Activated CD8-positive, alpha-beta T cell treated with anti-CD3 and anti-CD28 coated beads for 36 hours (primary cell): ENCODE measurements around the gene METTL3. TPM values are rescaled to one million over a fixed set of nuclear protein-coding genes. Genes with fewer than 3 reads are reported as not detected.

Experiments
- ATAC-seq: fragments of 200-7000 bp; cut with Tn5 transposase; one replicate; pipeline ENCODE4 v1.10.0; 2021; ENCODE audit warnings: mild to moderate bottlenecking, moderate library complexity
- CTCF ChIA-PET: fragments of 350-600 bp; sonication (Branson Sonifier 250); formaldehyde crosslinking; loops from one replicate; lab custom pipeline; 2021; ENCODE audit warnings: antibody characterized with exemption; lab: Charles Lee
- POLR2A ChIA-PET: fragments of 350-600 bp; sonication (Branson Sonifier 250); formaldehyde crosslinking; loops from one replicate; lab custom pipeline; 2021; ENCODE audit warnings: antibody characterized with exemption; lab: Charles Lee
- DNase-seq: peaks from one replicate; pipeline ENCODE4 v3.0.0-alpha.2; 2020
- H3K27ac Mint-ChIP-seq: one replicate; pipeline ENCODE4 v1.8.0; 2021; ENCODE audit warnings: mild to moderate bottlenecking, mixed read lengths
- H3K27me3 Mint-ChIP-seq: one replicate; pipeline ENCODE4 v1.8.0; 2021; ENCODE audit warnings: mixed read lengths
- H3K36me3 Mint-ChIP-seq: one replicate; pipeline ENCODE4 v1.8.0; 2021; ENCODE audit warnings: low read depth, mixed read lengths
- H3K4me1 Mint-ChIP-seq: one replicate; pipeline ENCODE4 v1.8.0; 2021; ENCODE audit warnings: low read depth, mixed read lengths
- H3K4me3 Mint-ChIP-seq: one replicate; pipeline ENCODE4 v1.8.0; 2021; ENCODE audit warnings: mild to moderate bottlenecking, moderate library complexity, mixed read lengths
- H3K9me3 Mint-ChIP-seq: one replicate; pipeline ENCODE4 v1.8.0; 2021; ENCODE audit warnings: mixed read lengths
- intact Hi-C: fragments of 100-400 bp; cut with micrococcal nuclease; formaldehyde crosslinking; loops from one replicate; pipeline ENCODE4 v1.10.0; 2022
- total RNA-seq, 2 experiments: library from RNA; stranded (reverse); gene quantifications; one replicate each; pipeline ENCODE4 v1.2.3, GENCODE V29; 2021
- TF ChIP-seq, protein P1 (sequence below): fragments of 200-600 bp; IDR thresholded peaks from one replicate; pipeline ENCODE4 v1.8.0; 2022; ENCODE audit warnings: antibody characterized with exemption, mild to moderate bottlenecking

The METTL3 gene
- 10 to 100 TPM; 66.7 to 70.8 TPM for total RNA-seq

DNA sequence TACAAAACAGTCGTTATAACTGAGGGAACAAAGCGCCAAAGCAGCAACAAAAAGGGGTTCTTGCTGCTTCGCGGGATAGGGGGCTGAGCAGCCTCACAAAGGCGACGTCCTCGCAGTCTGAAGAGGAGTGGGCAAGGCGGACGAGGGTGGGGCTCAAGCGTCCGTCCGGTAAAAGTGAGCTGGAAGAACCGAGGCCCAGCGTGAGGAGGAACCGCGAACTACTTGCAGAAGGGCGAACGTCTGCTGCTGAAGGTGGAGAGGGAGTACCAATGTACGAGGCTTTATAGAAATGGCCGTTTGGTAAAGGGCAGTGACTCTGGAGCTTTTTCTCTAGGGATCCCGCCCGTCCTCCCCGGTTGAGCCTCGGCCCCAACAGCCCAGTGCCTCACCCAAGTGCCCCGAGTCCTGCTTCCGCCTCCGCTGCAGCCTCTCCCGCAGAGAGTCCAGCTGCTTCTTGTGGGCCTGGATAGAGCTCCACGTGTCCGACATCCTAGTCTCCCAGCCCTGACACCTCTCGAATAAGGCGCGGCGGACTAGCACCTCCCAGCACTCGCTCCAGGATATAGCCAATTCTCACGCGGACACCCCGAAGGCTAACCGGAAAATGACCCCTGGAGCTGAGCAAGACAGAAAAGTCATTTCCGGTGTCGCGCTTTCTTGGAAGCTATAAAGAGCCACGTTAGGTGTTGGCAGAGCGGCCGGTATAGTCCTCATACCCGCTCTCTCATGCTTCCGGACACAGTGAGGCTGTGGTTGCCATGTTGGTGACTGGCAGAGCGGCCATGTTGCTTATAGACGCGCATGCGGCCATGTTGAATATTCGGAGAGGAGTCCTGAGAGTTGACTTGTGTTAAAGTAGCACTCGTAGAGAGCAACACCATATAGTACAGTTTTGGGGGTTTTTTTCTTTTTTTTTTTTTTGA lies at the start of gene METTL3:
Gene METTL3, minus strand, starts transcription at position 606 of the 923 bp plus-strand sequence. Its CDS starts 117 bp downstream, at position 489.
- intact Hi-C loops: no loop called here
- Mint-ChIP-seq H3K27ac (peak within 1 kb of the TSS; percentile 99), H3K9me3 (peaks cover 3% of the 10 kb centered on the region), H3K4me3 (peak within 1 kb of the TSS; percentile 100), H3K36me3 (peaks cover 34% of the 10 kb centered on the region), H3K4me1 (peaks cover 32% of the 10 kb centered on the region), H3K27me3 (no peaks in the 10 kb centered on the region)
- TF ChIP-seq, protein P1, sequence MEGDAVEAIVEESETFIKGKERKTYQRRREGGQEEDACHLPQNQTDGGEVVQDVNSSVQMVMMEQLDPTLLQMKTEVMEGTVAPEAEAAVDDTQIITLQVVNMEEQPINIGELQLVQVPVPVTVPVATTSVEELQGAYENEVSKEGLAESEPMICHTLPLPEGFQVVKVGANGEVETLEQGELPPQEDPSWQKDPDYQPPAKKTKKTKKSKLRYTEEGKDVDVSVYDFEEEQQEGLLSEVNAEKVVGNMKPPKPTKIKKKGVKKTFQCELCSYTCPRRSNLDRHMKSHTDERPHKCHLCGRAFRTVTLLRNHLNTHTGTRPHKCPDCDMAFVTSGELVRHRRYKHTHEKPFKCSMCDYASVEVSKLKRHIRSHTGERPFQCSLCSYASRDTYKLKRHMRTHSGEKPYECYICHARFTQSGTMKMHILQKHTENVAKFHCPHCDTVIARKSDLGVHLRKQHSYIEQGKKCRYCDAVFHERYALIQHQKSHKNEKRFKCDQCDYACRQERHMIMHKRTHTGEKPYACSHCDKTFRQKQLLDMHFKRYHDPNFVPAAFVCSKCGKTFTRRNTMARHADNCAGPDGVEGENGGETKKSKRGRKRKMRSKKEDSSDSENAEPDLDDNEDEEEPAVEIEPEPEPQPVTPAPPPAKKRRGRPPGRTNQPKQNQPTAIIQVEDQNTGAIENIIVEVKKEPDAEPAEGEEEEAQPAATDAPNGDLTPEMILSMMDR: no peak
- ChIA-PET POLR2A (interaction anchor here (0.6 to 6.7 kb wide), 17 partner anchors 9 to 1255 kb away, joined by 3 to 62 read pairs (median 5); partner anchors contain the start of genes OXA1L, RAB2B, SALL2 and TOX4), CTCF (interaction anchor here (0.9 to 7.6 kb wide), 9 partner anchors 13 to 55 kb away, joined by 3 to 66 read pairs (median 5); partner anchors contain the start of genes CHD8, RAB2B, SALL2 and TOX4)
- peak; percentile 99 for ATAC-seq
- DNase-seq: peak; percentile 96

DNA sequence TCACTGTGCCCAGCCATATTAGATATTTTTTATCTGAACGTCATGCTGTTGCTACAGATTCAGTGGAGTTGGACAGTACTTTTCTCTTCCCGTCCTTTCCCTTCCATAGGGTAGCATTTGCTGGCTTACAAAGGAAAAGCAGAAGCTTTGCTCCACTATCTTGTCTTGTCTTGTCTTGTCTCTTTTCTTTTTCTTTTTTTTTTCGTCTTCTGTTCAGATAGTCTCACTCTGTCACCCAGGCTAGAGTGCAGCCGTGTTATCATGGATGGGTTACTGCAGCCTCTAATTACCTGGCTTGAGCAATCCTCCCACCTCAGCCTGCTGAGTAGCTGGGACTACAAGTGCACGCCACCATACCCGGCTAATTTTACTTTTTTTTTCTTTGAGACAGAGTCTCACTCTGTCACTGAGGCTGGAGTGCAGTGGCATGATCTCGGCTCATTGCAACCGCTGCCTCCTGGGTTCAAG lies 47.6 kb upstream of the METTL3 start:
- POLR2A ChIA-PET: interaction anchor here (1.1 kb wide), 1 partner anchor 60 kb away, joined by 4 read pairs; no protein-coding TSS in a partner anchor
- TF ChIP-seq, protein P1: no peak
- ATAC-seq (no peak), DNase-seq (no peak)
- CTCF ChIA-PET: interaction anchor here (1.4 to 6.2 kb wide), 3 partner anchors 48 to 81 kb away, joined by 3 to 100 read pairs (median 3); partner anchors contain the start of genes METTL3 and TOX4
- no peak overlapping the region for H3K4me3 Mint-ChIP-seq
- H3K4me1 Mint-ChIP-seq: peaks cover 5% of the 10 kb centered on the region
- H3K36me3 Mint-ChIP-seq: no peaks in the 10 kb centered on the region
- intact Hi-C loops: no loop called here
- no peak overlapping the region for H3K27ac Mint-ChIP-seq
- H3K27me3 Mint-ChIP-seq: no peaks in the 10 kb centered on the region
- no peaks in the 10 kb centered on the region for H3K9me3 Mint-ChIP-seq

DNA sequence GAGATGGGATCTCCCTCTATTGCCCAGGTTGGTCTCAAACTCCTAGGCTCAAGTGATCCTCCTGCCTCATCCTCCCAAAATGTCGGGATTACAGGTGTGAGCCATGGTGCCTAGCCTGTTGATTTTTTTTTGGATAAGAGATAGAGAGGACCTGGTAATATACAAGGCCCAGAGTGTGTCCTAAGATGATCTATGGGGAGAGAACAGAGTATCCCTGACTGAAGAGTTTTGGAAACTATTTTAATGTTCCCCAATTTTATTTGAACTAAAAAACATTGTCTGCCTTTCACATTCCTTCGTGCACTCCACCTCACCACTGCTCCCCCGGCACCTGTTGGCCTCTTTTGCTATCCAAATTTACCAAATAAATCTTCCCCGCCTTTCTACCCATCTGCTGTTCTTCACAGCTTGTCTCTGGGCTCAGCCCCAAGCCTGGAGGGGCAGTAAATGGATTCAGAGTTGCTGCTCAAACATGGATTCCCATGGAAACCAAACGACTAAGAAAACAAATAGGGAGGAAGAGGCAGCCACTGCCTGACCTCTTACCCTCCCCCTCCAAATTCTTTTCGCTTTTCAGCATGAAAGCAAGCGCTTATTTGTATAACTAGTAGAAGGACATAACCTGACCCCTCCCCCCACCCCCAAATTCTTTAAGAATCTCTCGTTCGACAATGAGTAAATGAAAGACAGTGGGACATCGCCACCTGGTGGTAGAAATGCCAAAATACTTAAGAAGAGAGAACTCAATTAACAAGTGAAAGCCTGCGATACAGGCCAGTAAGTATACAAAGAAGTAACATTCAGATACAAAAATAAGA lies 46.2 kb upstream of the METTL3 start:
- intact Hi-C loops: loop anchor here (1.0 kb wide), 1 partner anchor 59 kb away; no protein-coding TSS in a partner anchor
- TF ChIP-seq, protein P1: peak; percentile 73
- Mint-ChIP-seq H3K36me3 (no peaks in the 10 kb centered on the region), H3K4me3 (no peak overlapping the region), H3K4me1 (peaks cover 5% of the 10 kb centered on the region), H3K9me3 (no peaks in the 10 kb centered on the region), H3K27ac (peak overlapping the region; percentile 5), H3K27me3 (no peaks in the 10 kb centered on the region)
- CTCF ChIA-PET: interaction anchor here (0.6 to 6.2 kb wide), 20 partner anchors 11 to 127 kb away, joined by 3 to 100 read pairs (median 4); partner anchors contain the start of genes CHD8, METTL3 and SALL2
- DNase-seq (peak; percentile 91), ATAC-seq (peak; percentile 76)
- POLR2A ChIA-PET: interaction anchor here (0.7 to 1.9 kb wide), 2 partner anchors 47 to 95 kb away, joined by 3 to 7 read pairs; partner anchors contain the start of gene METTL3

DNA sequence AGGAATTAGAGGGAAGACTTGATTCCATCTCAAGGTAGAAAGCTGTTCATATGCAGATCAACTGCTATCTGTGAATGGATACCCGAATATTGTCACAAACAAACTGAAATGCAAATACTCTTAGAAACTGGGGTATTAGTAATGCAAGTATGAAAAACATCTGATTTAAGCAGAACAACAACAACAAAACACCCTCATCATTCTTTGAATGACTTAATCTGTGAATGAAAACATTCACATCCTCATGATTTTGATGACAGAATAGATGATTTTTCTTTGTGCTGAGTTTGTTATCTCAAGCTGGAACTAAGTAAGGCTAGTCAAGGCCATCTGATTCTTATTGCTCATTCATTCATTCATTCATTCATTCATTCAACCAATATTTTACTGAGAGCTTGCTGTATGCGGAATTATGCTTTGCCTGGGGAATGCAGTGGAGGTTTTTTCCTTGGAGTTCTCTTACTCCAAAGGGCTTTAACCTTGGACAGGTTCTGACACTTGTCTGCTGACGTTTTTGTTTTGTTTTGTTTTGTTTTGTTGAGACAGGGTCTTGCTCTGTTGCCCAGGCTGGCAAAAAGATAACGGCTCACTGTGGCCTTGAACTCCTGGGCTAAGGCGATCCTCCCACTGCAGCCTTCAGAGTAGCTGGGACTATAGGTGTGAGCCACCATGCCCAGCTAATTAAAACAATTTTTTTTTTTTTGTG lies 45.4 kb upstream of the METTL3 start:
- H3K27me3 Mint-ChIP-seq: no peaks in the 10 kb centered on the region
- intact Hi-C loops: loop anchor here (1.0 kb wide), 1 partner anchor 58 kb away; no protein-coding TSS in a partner anchor
- DNase-seq: no peak
- no peaks in the 10 kb centered on the region for H3K9me3 Mint-ChIP-seq
- TF ChIP-seq, protein P1: no peak
- no peak overlapping the region for H3K4me3 Mint-ChIP-seq
- peaks cover 5% of the 10 kb centered on the region for H3K4me1 Mint-ChIP-seq
- ATAC-seq: no peak
- H3K36me3 Mint-ChIP-seq: no peaks in the 10 kb centered on the region
- CTCF ChIA-PET: interaction anchor here (0.6 to 6.2 kb wide), 20 partner anchors 10 to 126 kb away, joined by 3 to 100 read pairs (median 4); partner anchors contain the start of genes CHD8, METTL3, SALL2 and TOX4
- H3K27ac Mint-ChIP-seq: no peak overlapping the region
- POLR2A ChIA-PET: interaction anchor here (0.7 to 1.9 kb wide), 3 partner anchors 46 to 300 kb away, joined by 3 to 7 read pairs (median 3); partner anchors contain the start of gene METTL3
